Stimulated activated CD4-positive, alpha-beta T cell treated with anti-CD3 and anti-CD28 coated beads, Interleukin-15, amount 100 ng/mL, for 48 hours (primary cell): ENCODE measurements around the gene CCDC184.
"Not testable (repeated sequence)": the region's sequence is repeated elsewhere in the genome, so short reads cannot be mapped to it uniquely, and the experiment has no call there.

Source experiments
- DNase-seq, 2 donors: peaks; one replicate each; pipeline ENCODE4 v3.0.0-alpha.2; 2020; ENCODE audit warnings: low read depth in 2 of 2

Gene CCDC184

GRCh38 chr12:48183091-48183875, at the start of gene CCDC184:
Gene CCDC184, plus strand, starts transcription at chr12:48183644. Its CDS starts 479 bp downstream, at chr12:48184123.
- DNase-seq: peak; percentile 38 to 61

- DNase-seq: no peak
Observed at GRCh38 chr12:48135027-48135426, 48.4 kb upstream of the CCDC184 start.

- DNase-seq: no peak
Observed at GRCh38 chr12:48142818-48143674, 40.4 kb upstream of the CCDC184 start.

- DNase-seq: no peak
Observed at GRCh38 chr12:48143898-48144297, 39.5 kb upstream of the CCDC184 start.

GRCh38 chr12:48145981-48146380, 37.5 kb upstream of the CCDC184 start:
- no peak for DNase-seq

- DNase-seq: no peak
Observed at GRCh38 chr12:48151103-48151771, 32.2 kb upstream of the CCDC184 start.

- DNase-seq: not testable (repeated sequence)
Observed at GRCh38 chr12:48155786-48156185, 27.7 kb upstream of the CCDC184 start.

- no peak for DNase-seq
Observed at GRCh38 chr12:48156652-48157017, 26.8 kb upstream of the CCDC184 start.

GRCh38 chr12:48157018-48157888, 26.2 kb upstream of the CCDC184 start, which contains the start of gene ASB8:
Gene ASB8, minus strand, starts transcription at chr12:48157515. Its CDS starts 4,019 bp downstream, at chr12:48153496.
- peak; percentile 97 to 98 for DNase-seq

GRCh38 chr12:48157889-48158370, 25.5 kb upstream of the CCDC184 start:
- DNase-seq: peak in 1 of 2 donors; percentile 12

- DNase-seq: no peak
Observed at GRCh38 chr12:48160046-48160445, 23.4 kb upstream of the CCDC184 start.

- DNase-seq: no peak
Observed at GRCh38 chr12:48160807-48161206, 22.6 kb upstream of the CCDC184 start.

- DNase-seq: no peak
Observed at GRCh38 chr12:48163150-48163747, 20.2 kb upstream of the CCDC184 start.

GRCh38 chr12:48164451-48164850, 19.0 kb upstream of the CCDC184 start:
- DNase-seq: no peak

GRCh38 chr12:48165089-48165981, 18.1 kb upstream of the CCDC184 start:
- DNase-seq: peak; percentile 8 to 28

GRCh38 chr12:48169011-48169410, 14.4 kb upstream of the CCDC184 start:
- no peak for DNase-seq

GRCh38 chr12:48175613-48176416, 7.6 kb upstream of the CCDC184 start:
- no peak for DNase-seq

- no peak for DNase-seq
Observed at GRCh38 chr12:48176417-48176751, 7.1 kb upstream of the CCDC184 start.

GRCh38 chr12:48177982-48178381, 5.5 kb upstream of the CCDC184 start:
- no peak for DNase-seq
